Measurements from ENCODE around the gene SNX30.
A peak's percentile ranks its signal among the peaks of the same experiment; 100 is the strongest.

The SNX30 gene

DNA sequence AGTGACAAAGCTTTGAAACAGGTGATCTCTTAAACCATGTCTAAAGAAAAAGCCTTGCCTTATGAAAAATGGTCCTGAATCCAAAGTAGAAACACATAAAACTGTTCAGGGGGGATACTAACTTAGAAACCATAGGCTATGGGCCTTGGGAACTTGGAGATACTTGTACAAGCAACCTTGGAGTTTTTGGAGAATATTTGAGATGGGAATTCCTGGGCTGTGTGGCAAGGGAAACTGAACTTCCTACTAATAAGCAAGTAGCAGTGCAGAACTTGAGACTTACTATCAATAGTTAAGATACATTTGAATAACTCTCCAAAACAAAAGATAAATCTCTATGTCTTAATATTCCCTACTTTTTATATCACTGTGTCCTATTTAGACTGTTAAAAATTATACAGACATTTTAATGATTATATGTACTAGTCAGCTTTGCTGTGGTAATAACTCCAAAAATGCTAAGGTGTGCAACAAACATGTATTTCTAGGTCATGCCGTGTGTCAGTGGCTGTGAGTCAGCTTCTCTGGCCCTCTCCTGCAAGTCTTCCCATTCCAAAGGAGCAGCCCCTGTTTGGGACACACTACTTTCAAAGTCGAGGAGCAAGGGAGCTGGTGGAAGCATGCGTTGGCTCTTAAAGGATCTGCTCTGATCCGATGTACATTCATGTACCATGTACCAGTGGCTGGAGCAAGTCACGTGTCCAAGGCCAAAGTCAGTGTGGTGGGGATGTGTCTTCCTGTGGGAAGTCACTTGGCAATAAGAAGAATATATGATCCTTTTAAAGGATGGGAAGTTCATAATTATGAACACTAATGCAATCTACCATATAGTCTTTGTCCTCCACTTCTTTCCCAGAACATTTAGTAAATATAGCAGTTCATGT, 39.6 kb downstream of the SNX30 start:
- Histone ChIP-seq H3K27ac (ENCODE audit: insufficient read depth in 1 of 2, low read depth in 1 of 2, low read length in 2 of 2, poor library complexity in 1 of 2, severe bottlenecking in 2 of 2) (no peak overlapping the region), H3K9me3 (ENCODE audit: control extremely low read depth in 1 of 5, control insufficient read depth in 4 of 5, insufficient read depth in 2 of 5, low read depth in 1 of 5, low read length in 4 of 5) (no peaks in the 10 kb centered on the region), H3K27me3 (replicated peaks in 2 of 5; ENCODE audit: control insufficient read depth in 4 of 5, insufficient read depth in 5 of 5, low read length in 4 of 5) (no peaks in the 10 kb centered on the region), H3K36me3 (ENCODE audit: control insufficient read depth in 4 of 4, insufficient read depth in 4 of 4, low read length in 3 of 4) (no peaks in the 10 kb centered on the region), H3K4me3 (ENCODE audit: control insufficient read depth in 1 of 7, extremely low read depth in 1 of 7, insufficient read depth in 4 of 7, low read depth in 2 of 7, low read length in 6 of 7) (no peak overlapping the region), H3K4me1 (ENCODE audit: control extremely low read depth in 1 of 4, control insufficient read depth in 4 of 4, insufficient read depth in 4 of 4, low read length in 3 of 4) (peaks cover 0 to 4% (median 0%) of the 10 kb centered on the region in 4 experiments)
- ChIA-PET POLR2A (no interaction called here), CTCF (interaction anchor here (1.2 kb wide), 1 partner anchor 11 kb away, joined by 5 read pairs; no protein-coding TSS in a partner anchor)
- no peak for DNase-seq
- 92% methylated on average over 4 of the region's 5 CpGs for WGBS (ENCODE audit: insufficient coverage)

DNA sequence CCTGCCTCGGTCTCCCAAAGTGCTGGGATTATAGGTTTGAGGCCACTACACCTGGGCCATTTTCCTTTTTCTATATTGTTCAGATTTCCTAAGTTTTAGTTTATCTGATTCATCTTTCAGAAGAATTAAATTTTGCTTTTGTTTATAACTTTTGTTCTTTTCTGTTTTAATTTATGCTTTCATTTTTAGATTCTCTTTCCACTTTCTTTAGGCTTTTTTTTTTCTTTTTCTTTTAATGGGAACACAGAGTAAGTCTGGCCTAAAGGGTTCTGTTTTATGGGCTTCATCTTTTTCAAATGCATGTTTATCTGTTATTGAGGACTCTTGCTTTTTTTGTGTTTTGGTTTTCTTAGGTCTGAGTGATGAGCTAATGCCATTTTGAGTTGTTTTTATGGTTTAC, 42.1 kb downstream of the SNX30 start:
- 88% methylated on average over 1 of the region's 1 CpG for WGBS (ENCODE audit: insufficient coverage)
- POLR2A ChIA-PET = no interaction called here

DNA sequence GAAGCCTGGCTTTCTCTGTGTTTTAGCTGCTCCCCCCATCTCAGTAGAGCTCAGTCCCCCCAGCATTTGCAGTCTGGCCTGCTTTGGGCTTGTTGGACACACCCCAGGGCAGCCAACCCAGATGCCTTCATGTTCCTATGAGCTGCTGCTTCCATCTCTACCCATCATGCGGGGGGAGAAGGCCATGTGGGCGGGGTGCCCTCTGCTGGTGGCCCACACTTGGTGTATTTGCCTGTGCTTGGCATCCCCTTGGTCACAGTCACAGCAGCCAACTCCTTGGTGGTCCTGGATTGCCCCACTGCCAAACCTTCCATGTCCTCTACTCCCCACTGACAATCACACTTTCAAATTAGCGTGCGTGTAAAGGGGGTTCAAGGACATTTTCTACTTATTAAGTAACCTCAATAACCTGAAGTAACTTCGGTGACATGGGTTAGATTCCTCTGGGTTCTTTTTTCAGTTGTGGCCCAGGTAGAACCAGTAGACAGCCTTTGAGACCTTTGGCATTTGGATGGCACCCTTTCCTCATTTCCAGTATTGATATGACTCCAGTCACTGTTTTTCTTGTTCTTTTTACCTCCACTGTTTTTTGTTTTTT, 42.8 kb downstream of the SNX30 start:
- POLR2A ChIA-PET = interaction anchor here (0.6 kb wide), 1 partner anchor 460 kb away, joined by 3 read pairs; the partner anchor contains the start of gene PTBP3
- Histone ChIP-seq H3K27ac (ENCODE audit: insufficient read depth in 1 of 2, low read depth in 1 of 2, low read length in 2 of 2, poor library complexity in 1 of 2, severe bottlenecking in 2 of 2) (no peak overlapping the region), H3K9me3 (ENCODE audit: control extremely low read depth in 1 of 5, control insufficient read depth in 4 of 5, insufficient read depth in 2 of 5, low read depth in 1 of 5, low read length in 4 of 5) (no peaks in the 10 kb centered on the region), H3K4me1 (ENCODE audit: control extremely low read depth in 1 of 4, control insufficient read depth in 4 of 4, insufficient read depth in 4 of 4, low read length in 3 of 4) (no peaks in the 10 kb centered on the region), H3K27me3 (replicated peaks in 2 of 5; ENCODE audit: control insufficient read depth in 4 of 5, insufficient read depth in 5 of 5, low read length in 4 of 5) (no peaks in the 10 kb centered on the region), H3K4me3 (ENCODE audit: control insufficient read depth in 1 of 7, extremely low read depth in 1 of 7, insufficient read depth in 4 of 7, low read depth in 2 of 7, low read length in 6 of 7) (no peak overlapping the region), H3K36me3 (ENCODE audit: control insufficient read depth in 4 of 4, insufficient read depth in 4 of 4, low read length in 3 of 4) (no peaks in the 10 kb centered on the region)
- DNase-seq = peak; percentile 73 to 85 (median 82)
- CTCF ChIA-PET = interaction anchor here (0.6 to 2.2 kb wide), 18 partner anchors 9 to 707 kb away, joined by 3 to 13 read pairs (median 4); partner anchors contain the start of gene INIP
- 33% methylated on average over 3 of the region's 5 CpGs for WGBS (ENCODE audit: insufficient coverage)

More for the DNA sequence above, 42.1 kb downstream of the SNX30 start:
- no peak overlapping the region for H3K4me3 ChIP-seq (ENCODE audit: control insufficient read depth in 1 of 7, extremely low read depth in 1 of 7, insufficient read depth in 4 of 7, low read depth in 2 of 7, low read length in 6 of 7)
- CTCF ChIA-PET = interaction anchor here (0.6 to 2.2 kb wide), 18 partner anchors 8 to 706 kb away, joined by 3 to 13 read pairs (median 4); partner anchors contain the start of gene INIP
- H3K27ac ChIP-seq (ENCODE audit: insufficient read depth in 1 of 2, low read depth in 1 of 2, low read length in 2 of 2, poor library complexity in 1 of 2, severe bottlenecking in 2 of 2) = no peak overlapping the region
- no peaks in the 10 kb centered on the region for H3K36me3 ChIP-seq (ENCODE audit: control insufficient read depth in 4 of 4, insufficient read depth in 4 of 4, low read length in 3 of 4)
- no peak for DNase-seq
- no peaks in the 10 kb centered on the region for H3K9me3 ChIP-seq (ENCODE audit: control extremely low read depth in 1 of 5, control insufficient read depth in 4 of 5, insufficient read depth in 2 of 5, low read depth in 1 of 5, low read length in 4 of 5)
- no peaks in the 10 kb centered on the region for H3K27me3 ChIP-seq (replicated peaks in 2 of 5; ENCODE audit: control insufficient read depth in 4 of 5, insufficient read depth in 5 of 5, low read length in 4 of 5)
- no peaks in the 10 kb centered on the region for H3K4me1 ChIP-seq (ENCODE audit: control extremely low read depth in 1 of 4, control insufficient read depth in 4 of 4, insufficient read depth in 4 of 4, low read length in 3 of 4)

DNA sequence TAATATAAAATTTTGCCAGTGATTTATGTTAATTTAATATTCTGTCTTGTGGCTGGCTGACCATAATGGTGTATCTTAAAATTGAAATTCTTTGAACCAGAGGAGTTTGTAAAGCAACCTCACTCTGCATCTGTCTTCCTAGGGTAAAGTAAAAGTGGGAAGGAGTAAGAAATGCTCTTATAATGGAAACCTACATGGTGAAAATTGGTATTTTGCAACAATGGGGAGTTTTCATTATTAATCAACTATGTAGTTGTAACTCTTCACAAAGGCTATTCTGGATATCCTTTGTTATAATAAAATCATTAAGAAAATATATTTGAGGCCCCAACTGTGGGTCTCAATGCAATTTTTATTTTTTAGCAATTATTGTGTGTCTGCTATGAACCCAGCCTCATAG, 44.2 kb downstream of the SNX30 start:
- CTCF ChIA-PET = no interaction called here
- no peak for DNase-seq
- H3K9me3 ChIP-seq (ENCODE audit: control extremely low read depth in 1 of 5, control insufficient read depth in 4 of 5, insufficient read depth in 2 of 5, low read depth in 1 of 5, low read length in 4 of 5) = no peaks in the 10 kb centered on the region

DNA sequence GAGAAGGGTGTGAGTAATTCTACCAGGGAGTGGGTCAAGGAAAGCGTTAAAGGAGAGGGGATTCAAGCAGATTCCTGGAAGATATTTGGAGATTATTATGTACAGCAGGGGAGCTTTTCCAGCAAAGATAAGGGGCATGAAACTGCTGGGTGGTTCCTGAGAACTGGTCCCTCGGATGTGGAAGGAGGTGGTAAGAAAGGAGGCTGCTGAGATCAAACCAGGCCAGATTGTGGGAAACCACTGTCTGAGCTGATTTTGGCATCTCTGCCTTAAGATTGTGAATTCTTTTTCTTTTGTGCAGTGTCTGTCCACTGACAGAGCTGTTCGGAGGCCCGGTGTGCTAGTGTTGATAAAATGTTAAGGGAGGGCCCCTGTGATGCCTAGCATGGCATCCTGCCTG, 45.4 kb downstream of the SNX30 start:
- 57% methylated on average over 2 of the region's 4 CpGs for WGBS (ENCODE audit: insufficient coverage)
- H3K4me1 ChIP-seq (ENCODE audit: control extremely low read depth in 1 of 4, control insufficient read depth in 4 of 4, insufficient read depth in 4 of 4, low read length in 3 of 4) = no peaks in the 10 kb centered on the region
- H3K9me3 ChIP-seq (ENCODE audit: control extremely low read depth in 1 of 5, control insufficient read depth in 4 of 5, insufficient read depth in 2 of 5, low read depth in 1 of 5, low read length in 4 of 5) = no peaks in the 10 kb centered on the region
- no peak for DNase-seq
- CTCF ChIA-PET = no interaction called here
- no peaks in the 10 kb centered on the region for H3K36me3 ChIP-seq (ENCODE audit: control insufficient read depth in 4 of 4, insufficient read depth in 4 of 4, low read length in 3 of 4)
- H3K27me3 ChIP-seq (replicated peaks in 2 of 5; ENCODE audit: control insufficient read depth in 4 of 5, insufficient read depth in 5 of 5, low read length in 4 of 5) = no peaks in the 10 kb centered on the region
- no peak overlapping the region for H3K4me3 ChIP-seq (ENCODE audit: control insufficient read depth in 1 of 7, extremely low read depth in 1 of 7, insufficient read depth in 4 of 7, low read depth in 2 of 7, low read length in 6 of 7)
- POLR2A ChIA-PET = no interaction called here
- H3K27ac ChIP-seq (ENCODE audit: insufficient read depth in 1 of 2, low read depth in 1 of 2, low read length in 2 of 2, poor library complexity in 1 of 2, severe bottlenecking in 2 of 2) = no peak overlapping the region

More for the DNA sequence above, 44.2 kb downstream of the SNX30 start:
- no peak overlapping the region for H3K27ac ChIP-seq (ENCODE audit: insufficient read depth in 1 of 2, low read depth in 1 of 2, low read length in 2 of 2, poor library complexity in 1 of 2, severe bottlenecking in 2 of 2)
- POLR2A ChIA-PET = no interaction called here
- no peak overlapping the region for H3K4me3 ChIP-seq (ENCODE audit: control insufficient read depth in 1 of 7, extremely low read depth in 1 of 7, insufficient read depth in 4 of 7, low read depth in 2 of 7, low read length in 6 of 7)
- H3K4me1 ChIP-seq (ENCODE audit: control extremely low read depth in 1 of 4, control insufficient read depth in 4 of 4, insufficient read depth in 4 of 4, low read length in 3 of 4) = no peaks in the 10 kb centered on the region
- no peaks in the 10 kb centered on the region for H3K36me3 ChIP-seq (ENCODE audit: control insufficient read depth in 4 of 4, insufficient read depth in 4 of 4, low read length in 3 of 4)
- no peaks in the 10 kb centered on the region for H3K27me3 ChIP-seq (replicated peaks in 2 of 5; ENCODE audit: control insufficient read depth in 4 of 5, insufficient read depth in 5 of 5, low read length in 4 of 5)

DNA sequence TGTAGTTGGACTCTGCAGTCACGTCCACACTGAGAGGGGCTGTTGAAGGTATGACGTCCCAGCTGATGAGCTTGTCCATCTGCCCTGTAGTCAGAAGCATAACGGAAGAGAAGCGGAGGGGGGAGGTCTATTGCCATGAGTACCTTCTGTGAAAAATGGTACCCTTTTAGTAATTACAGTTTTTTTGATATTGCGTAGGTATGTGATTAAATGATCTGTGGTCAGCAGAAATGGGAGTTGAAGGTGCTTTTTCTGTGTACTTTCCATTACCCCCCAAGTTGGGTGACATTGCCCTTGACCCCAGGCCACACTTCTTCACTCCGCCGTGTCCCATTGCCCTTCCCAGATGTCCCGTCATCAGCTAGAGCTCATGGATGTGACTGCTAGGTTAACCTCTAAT, 45.9 kb downstream of the SNX30 start:
- no peaks in the 10 kb centered on the region for H3K36me3 ChIP-seq (ENCODE audit: control insufficient read depth in 4 of 4, insufficient read depth in 4 of 4, low read length in 3 of 4)
- no peaks in the 10 kb centered on the region for H3K9me3 ChIP-seq (ENCODE audit: control extremely low read depth in 1 of 5, control insufficient read depth in 4 of 5, insufficient read depth in 2 of 5, low read depth in 1 of 5, low read length in 4 of 5)
- no peak overlapping the region for H3K4me3 ChIP-seq (ENCODE audit: control insufficient read depth in 1 of 7, extremely low read depth in 1 of 7, insufficient read depth in 4 of 7, low read depth in 2 of 7, low read length in 6 of 7)
- no peaks in the 10 kb centered on the region for H3K4me1 ChIP-seq (ENCODE audit: control extremely low read depth in 1 of 4, control insufficient read depth in 4 of 4, insufficient read depth in 4 of 4, low read length in 3 of 4)
- 98% methylated on average over 7 of the region's 8 CpGs for WGBS (ENCODE audit: insufficient coverage)
- no peak overlapping the region for H3K27ac ChIP-seq (ENCODE audit: insufficient read depth in 1 of 2, low read depth in 1 of 2, low read length in 2 of 2, poor library complexity in 1 of 2, severe bottlenecking in 2 of 2)
- no peaks in the 10 kb centered on the region for H3K27me3 ChIP-seq (replicated peaks in 2 of 5; ENCODE audit: control insufficient read depth in 4 of 5, insufficient read depth in 5 of 5, low read length in 4 of 5)
- ChIA-PET CTCF (no interaction called here), POLR2A (no interaction called here)
- DNase-seq = no peak

DNA sequence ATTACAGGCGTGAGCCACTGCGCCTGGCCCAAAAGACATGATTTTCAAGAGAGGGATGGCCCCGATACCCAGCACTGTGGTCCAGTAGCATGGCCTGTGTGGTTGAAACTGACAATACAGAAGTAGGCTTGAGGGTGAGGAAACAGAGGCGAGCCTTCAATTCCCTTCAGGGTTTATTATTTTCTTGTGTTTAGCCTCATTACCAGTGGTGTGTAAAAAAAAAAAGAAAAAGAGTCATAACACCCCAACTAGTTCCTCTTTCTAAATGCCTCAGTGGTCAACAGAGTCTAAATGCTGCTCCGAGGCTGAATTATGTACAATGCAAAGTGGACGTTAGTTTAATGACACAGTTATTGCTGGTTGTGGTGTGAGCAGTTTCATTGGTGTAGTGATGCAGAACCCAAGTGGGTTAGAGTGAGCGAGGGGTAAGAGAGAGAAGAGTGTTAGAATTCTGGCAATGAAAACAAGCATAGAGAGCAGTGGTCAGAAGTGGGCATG, 58.8 kb downstream of the SNX30 start:
- no peak overlapping the region for H3K27ac ChIP-seq (ENCODE audit: insufficient read depth in 1 of 2, low read depth in 1 of 2, low read length in 2 of 2, poor library complexity in 1 of 2, severe bottlenecking in 2 of 2)
- CTCF ChIA-PET = interaction anchor here (1.2 kb wide), 1 partner anchor 10 kb away, joined by 3 read pairs; no protein-coding TSS in a partner anchor
- H3K9me3 ChIP-seq (ENCODE audit: control extremely low read depth in 1 of 5, control insufficient read depth in 4 of 5, insufficient read depth in 2 of 5, low read depth in 1 of 5, low read length in 4 of 5) = no peaks in the 10 kb centered on the region
- H3K4me1 ChIP-seq (ENCODE audit: control extremely low read depth in 1 of 4, control insufficient read depth in 4 of 4, insufficient read depth in 4 of 4, low read length in 3 of 4) = peaks cover 4 to 23% (median 14%) of the 10 kb centered on the region in 4 experiments
- H3K4me3 ChIP-seq (ENCODE audit: control insufficient read depth in 1 of 7, extremely low read depth in 1 of 7, insufficient read depth in 4 of 7, low read depth in 2 of 7, low read length in 6 of 7) = peak overlapping the region in 3 of 7 experiments; percentile 3 to 34 (median 19)
- no peaks in the 10 kb centered on the region for H3K36me3 ChIP-seq (ENCODE audit: control insufficient read depth in 4 of 4, insufficient read depth in 4 of 4, low read length in 3 of 4)
- no peaks in the 10 kb centered on the region for H3K27me3 ChIP-seq (replicated peaks in 2 of 5; ENCODE audit: control insufficient read depth in 4 of 5, insufficient read depth in 5 of 5, low read length in 4 of 5)
- POLR2A ChIA-PET = no interaction called here
- DNase-seq = peak in 2 of 3 donors; percentile 39 to 59
- WGBS (ENCODE audit: insufficient coverage) = 62% methylated on average over 6 of the region's 7 CpGs

Data from common myeloid progenitor, CD34-positive (primary cell).